RWPE1 (cell line): ENCODE results near the gene RIPPLY1.

Experiments
- CTCF ChIA-PET: fragments of 350-600 bp; sonication (Branson Sonifier 250); formaldehyde crosslinking; extraction: SDS; loops from one replicate; lab custom pipeline; 2021; lab: Yijun Ruan, JAX
- POLR2A ChIA-PET: fragments of 400-600 bp; formaldehyde crosslinking; extraction: SDS; loops from one replicate; lab custom pipeline; 2020; ENCODE audit warnings: antibody characterized with exemption; ENCODE audit not compliant: low non-redundant PET; lab: Yijun Ruan, JAX
- DNase-seq: peaks from one replicate; pipeline ENCODE4 v3.0.0; 2012; ENCODE audit warnings: low spot score
- H3K27ac ChIP-seq: fragments of 450-650 bp; 2 replicates; pipeline ENCODE4 v1.5.1; 2017
- CTCF ChIP-seq: fragments of 450-650 bp; conservative IDR thresholded peaks from 2 replicates; pipeline ENCODE4 v1.5.1; 2017; ENCODE audit warnings: low read depth, mild to moderate bottlenecking

RIPPLY1 gene

DNA sequence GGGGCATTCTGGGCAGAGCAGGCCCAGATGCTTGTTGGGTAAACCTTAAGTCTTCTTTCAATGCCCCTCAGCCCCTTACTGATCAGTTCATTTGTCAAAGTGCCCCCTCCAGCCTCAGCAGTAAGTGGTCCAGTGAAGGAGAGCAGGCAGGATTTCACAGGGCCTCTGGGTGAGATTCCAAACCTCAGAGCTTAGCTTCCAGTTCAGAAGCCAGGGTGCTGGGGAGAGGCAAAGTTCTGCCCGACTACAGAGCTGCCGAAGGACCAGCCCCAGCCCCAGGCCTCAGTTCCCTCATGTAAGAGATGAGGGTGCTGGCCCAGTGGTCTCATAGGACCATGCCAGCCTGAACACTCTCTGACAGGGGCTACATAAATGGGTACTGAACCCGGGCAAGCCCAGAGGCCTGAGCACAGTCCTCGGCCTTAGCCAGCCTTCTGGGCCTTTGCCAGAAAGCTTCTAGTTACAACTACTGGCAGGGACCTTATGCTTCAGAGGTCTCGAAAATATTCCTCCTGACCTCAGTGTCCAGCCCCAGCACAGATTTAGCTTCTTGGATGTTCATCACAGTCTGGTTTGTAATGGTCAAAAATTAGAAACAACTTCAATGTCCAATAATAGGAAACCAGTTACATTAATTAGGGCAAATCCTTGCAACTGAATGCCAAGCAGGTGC, 851 bp upstream of the RIPPLY1 start:
- no peak for TF ChIP-seq CTCF
- ChIA-PET CTCF (interaction anchor here (2.1 kb wide), 1 partner anchor 10 kb away, joined by 6 read pairs; no protein-coding TSS in a partner anchor), POLR2A (no interaction called here)

DNA sequence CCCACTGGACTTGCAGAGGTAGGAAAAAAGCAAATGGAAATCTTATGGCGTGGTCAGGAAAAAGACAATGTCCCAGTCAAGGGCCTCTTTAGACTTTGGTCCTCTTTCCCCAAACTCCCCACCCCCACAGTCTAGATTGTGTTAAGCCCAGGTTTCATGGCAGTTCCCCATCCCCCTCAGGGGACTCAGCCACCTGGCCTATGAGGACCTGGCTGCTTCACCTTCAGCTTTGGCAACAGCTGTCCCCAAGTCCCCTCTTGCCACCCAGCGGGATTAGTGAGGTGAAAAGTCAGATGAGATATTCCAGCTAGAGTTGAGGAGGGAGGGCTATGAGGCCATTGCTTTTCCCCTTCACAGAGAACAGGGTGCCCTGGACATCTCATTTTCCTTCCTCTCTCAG, 457 bp downstream of the RIPPLY1 start:
- ChIA-PET CTCF (interaction anchor here (0.6 kb wide), 1 partner anchor 672 kb away, joined by 4 read pairs; no protein-coding TSS in a partner anchor), POLR2A (no interaction called here)
- no peak overlapping the region for H3K27ac ChIP-seq
- TF ChIP-seq CTCF, result no peak
- DNase-seq, result no peak

More for the DNA sequence above, 851 bp upstream of the RIPPLY1 start:
- no peak overlapping the region for H3K27ac ChIP-seq
- no peak for DNase-seq

DNA sequence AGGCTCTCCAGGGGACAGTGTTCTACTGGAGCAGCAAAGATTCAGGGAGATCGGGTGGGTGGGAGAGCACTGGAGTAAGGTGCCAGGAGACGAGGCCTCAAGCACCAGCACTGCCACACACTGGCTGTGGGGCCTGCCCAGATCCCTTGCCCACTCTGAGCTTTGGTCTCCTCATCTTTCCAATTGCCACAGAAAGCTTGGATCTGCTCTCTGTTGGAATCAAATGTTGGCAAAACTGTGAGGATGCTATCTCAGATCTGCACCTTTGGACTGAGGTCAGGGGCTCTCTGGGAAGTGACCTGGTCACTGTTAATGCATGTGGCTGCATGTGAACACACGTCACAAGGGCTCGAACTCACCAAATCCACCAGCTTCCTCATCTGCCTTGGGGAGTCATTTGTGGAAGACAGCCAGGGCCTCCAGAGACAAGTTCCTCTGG, 1.3 kb downstream of the RIPPLY1 start:
- no peak for TF ChIP-seq CTCF
- DNase-seq, result no peak
- ChIA-PET POLR2A (no interaction called here), CTCF (no interaction called here)
- H3K27ac ChIP-seq, result no peak overlapping the region

DNA sequence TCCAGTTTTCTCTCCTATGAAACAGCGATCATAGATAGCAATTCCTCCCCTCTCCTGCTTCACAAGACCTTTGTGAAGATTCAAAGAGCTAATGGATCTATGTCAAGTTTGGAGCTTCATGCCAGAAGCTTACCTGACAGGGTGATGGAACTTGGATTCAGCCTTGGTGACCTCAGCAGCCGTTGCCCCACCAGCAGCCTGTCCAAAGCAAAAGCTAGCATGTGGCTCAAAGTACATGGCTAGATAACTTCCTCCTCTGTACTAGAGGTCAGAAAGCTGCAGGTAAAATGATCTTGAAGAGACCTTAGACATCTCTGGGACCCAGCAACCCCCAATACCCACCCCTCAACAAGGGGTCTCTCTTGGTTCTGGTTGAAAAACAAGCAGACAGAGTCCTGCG, 1.8 kb downstream of the RIPPLY1 start:
- DNase-seq, result no peak
- no peak overlapping the region for H3K27ac ChIP-seq
- no peak for TF ChIP-seq CTCF
- ChIA-PET CTCF (no interaction called here), POLR2A (no interaction called here)

GRCh38 chrX:106899841-106900240, 3.3 kb downstream of the RIPPLY1 start:
- H3K27ac ChIP-seq, result no peak overlapping the region
- no peak for DNase-seq
- no peak for TF ChIP-seq CTCF
- ChIA-PET CTCF (interaction anchor here (0.6 kb wide), 1 partner anchor 9 kb away, joined by 5 read pairs; no protein-coding TSS in a partner anchor), POLR2A (no interaction called here)

- no peak for TF ChIP-seq CTCF
- ChIA-PET CTCF (interaction anchor here (0.6 kb wide), 1 partner anchor 9 kb away, joined by 5 read pairs; no protein-coding TSS in a partner anchor), POLR2A (no interaction called here)
- no peak overlapping the region for H3K27ac ChIP-seq
- DNase-seq, result no peak
Observed at GRCh38 chrX:106899276-106899675, 3.9 kb downstream of the RIPPLY1 start.
